Endothelial cell of umbilical vein (primary cell): ENCODE results near the gene TOLLIP. TPM values are rescaled to one million over a fixed set of nuclear protein-coding genes. Genes with fewer than 3 reads are reported as not detected.

Experiments used
- BruUV-seq: library from RNA; stranded (reverse); fragments of 400-500 nt; replicated peaks from 2 replicates; lab custom pipeline; 2021; lab: Mats Ljungman, UMichigan
- CTCF ChIA-PET: fragments of 300-600, 350-600 bp; sonication (Branson Sonifier 250); formaldehyde crosslinking; loops from one replicate; lab custom pipeline; 2021; ENCODE audit warnings: antibody characterized with exemption, inconsistent platforms; lab: Charles Lee
- POLR2A ChIA-PET: fragments of 300-600, 350-600 bp; sonication (Branson Sonifier 250); formaldehyde crosslinking; loops from one replicate; lab custom pipeline; 2021; ENCODE audit warnings: antibody characterized with exemption, inconsistent platforms; lab: Charles Lee
- DNase-seq: peaks from one replicate; pipeline ENCODE4 v3.0.0-alpha.2; 2011; ENCODE audit warnings: low read depth, low spot score
- FAIRE-seq: peaks from 2 replicates; lab custom pipeline; 2011; peaks lifted over from hg19 to GRCh38; lab: Jason Lieb, UNC
- H2AFZ ChIP-seq: 2 replicates; pipeline ENCODE4 v1.6.0; 2012; ENCODE audit warnings: low read depth, low read length, control low read depth, inconsistent platforms
- H3K27ac ChIP-seq: 2 replicates; pipeline ENCODE4 v1.5.1; 2011; ENCODE audit warnings: low read depth, mild to moderate bottlenecking, control low read depth, low read length, moderate library complexity; ENCODE audit not compliant: insufficient read depth
- H3K27me3 ChIP-seq, 2 experiments: 2 replicates each; pipeline versions ENCODE4 v1.6.0 to v1.6.1; 2011; ENCODE audit warnings: low read length in 2 of 2, mixed read lengths in 1 of 2; ENCODE audit not compliant: control insufficient read depth in 2 of 2, insufficient read depth in 2 of 2
- H3K36me3 ChIP-seq, 2 experiments: 2 replicates in 1 of 2; 3 replicates in 1 of 2; pipeline ENCODE4 v1.5.1; 2011; ENCODE audit warnings: low read length in 2 of 2, mild to moderate bottlenecking in 1 of 2, moderate library complexity in 1 of 2; ENCODE audit not compliant: control insufficient read depth in 2 of 2, insufficient read depth in 2 of 2; ENCODE audit errors: extremely low read depth in 1 of 2
- H3K4me1 ChIP-seq: 3 replicates; pipeline ENCODE4 v1.5.1; 2011; ENCODE audit warnings: mild to moderate bottlenecking, low read length; ENCODE audit not compliant: control insufficient read depth, insufficient read depth; ENCODE audit errors: extremely low read depth
- H3K4me2 ChIP-seq: 2 replicates; pipeline ENCODE4 v1.6.1; 2011; ENCODE audit warnings: low read length, control low read depth, mixed read lengths; ENCODE audit not compliant: insufficient read depth
- H3K4me3 ChIP-seq, 3 experiments: fragments of 200-600 bp in 1 of 3; sonication (generic), shearing (Covaris generic) in 1 of 3; replicated peaks in 1 of 3; 2 replicates each; pipeline ENCODE4 v1.5.1; 2011 to 2016; ENCODE audit warnings: control low read depth in 3 of 3, low read length in 3 of 3, mild to moderate bottlenecking in 2 of 3, inconsistent platforms in 1 of 3, low read depth in 1 of 3, moderate library complexity in 1 of 3; ENCODE audit not compliant: insufficient read depth in 1 of 3
- H3K79me2 ChIP-seq: 2 replicates; pipeline ENCODE4 v1.6.0; 2012; ENCODE audit warnings: low read length, inconsistent platforms; ENCODE audit not compliant: control insufficient read depth, insufficient read depth
- H3K9ac ChIP-seq: replicated peaks from 2 replicates; pipeline ENCODE3; 2011; ENCODE audit warnings: low read length, control low read depth; ENCODE audit not compliant: insufficient read depth; ENCODE audit errors: extremely low read depth
- H3K9me1 ChIP-seq: replicated peaks from 3 replicates; pipeline ENCODE4 v1.6.0; 2011; ENCODE audit warnings: mild to moderate bottlenecking, low read length; ENCODE audit not compliant: control insufficient read depth, insufficient read depth; ENCODE audit errors: extremely low read depth
- H3K9me3 ChIP-seq: replicated peaks from 2 replicates; pipeline ENCODE4 v1.5.1; 2012; ENCODE audit warnings: low read length, inconsistent platforms; ENCODE audit not compliant: control insufficient read depth, insufficient read depth
- H4K20me1 ChIP-seq: replicated peaks from 2 replicates; pipeline ENCODE3; 2011; ENCODE audit warnings: mild to moderate bottlenecking, low read length; ENCODE audit not compliant: control insufficient read depth, insufficient read depth; ENCODE audit errors: extremely low read depth
- EZH2 ChIP-seq: IDR thresholded peaks from 2 replicates; pipeline ENCODE4 v1.6.1; 2012; ENCODE audit warnings: borderline replicate concordance, low read depth, mild to moderate bottlenecking, moderate library complexity, low read length, inconsistent platforms; ENCODE audit not compliant: severe bottlenecking
- FOS ChIP-seq: IDR thresholded peaks from 2 replicates; pipeline ENCODE4 v1.6.1; 2011; ENCODE audit warnings: mild to moderate bottlenecking, low read length, moderate library complexity, borderline replicate concordance; ENCODE audit not compliant: insufficient read depth
- GATA2 ChIP-seq: IDR thresholded peaks from 2 replicates; pipeline ENCODE4 v1.7.0; 2011; ENCODE audit warnings: low read depth, mild to moderate bottlenecking, moderate library complexity, mixed read lengths, low read length; ENCODE audit not compliant: insufficient read length, insufficient read depth
- JUN ChIP-seq: IDR thresholded peaks from 2 replicates; pipeline ENCODE4 v1.6.1; 2011; ENCODE audit warnings: borderline replicate concordance, low read depth; ENCODE audit not compliant: insufficient read length, insufficient read depth
- MAX ChIP-seq: IDR thresholded peaks from 2 replicates; pipeline ENCODE4 v1.6.1; 2011; ENCODE audit not compliant: insufficient read depth, insufficient read length
- MYC ChIP-seq: IDR thresholded peaks from one replicate; pipeline ENCODE4 v1.6.1; 2011; ENCODE audit warnings: mild to moderate bottlenecking, low read depth, low read length
- POLR2A ChIP-seq: IDR thresholded peaks from 2 replicates; pipeline ENCODE4 v1.6.1; 2012; ENCODE audit warnings: low read depth, mild to moderate bottlenecking, control low read depth, low read length
- POLR2AphosphoS5 ChIP-seq: IDR thresholded peaks from 2 replicates; pipeline ENCODE4 v1.6.1; 2012; ENCODE audit warnings: low read depth, mild to moderate bottlenecking, control low read depth, low read length, moderate library complexity; ENCODE audit not compliant: insufficient read depth
- dilution Hi-C: fragments of 300-500 bp; cut with MboI; formaldehyde crosslinking; loops from one replicate; pipeline ENCODE4 v1.15.0; 2019; ENCODE audit warnings: low sequenced_read_pairs; ENCODE audit not compliant: extremely low pct_ligation_motif_present
- intact Hi-C: fragments of 100-400 bp; cut with micrococcal nuclease; formaldehyde crosslinking; loops from one replicate; pipeline ENCODE4 v1.10.0; 2022
- polyA plus RNA-seq, 4 experiments: library from polyadenylated mRNA; depleted of rRNA in 3 of 4; stranded (reverse) in 3 of 4; unstranded in 1 of 4; fragments of >200 nt; gene quantifications; 2 replicates each; pipeline versions ENCODE4 v1.2.1 to v1.2.3, GENCODE V29; 2011 to 2012; ENCODE audit warnings: missing spikeins in 1 of 4
- total RNA-seq: library from RNA; stranded (reverse); gene quantifications from 2 replicates; pipeline ENCODE4 v1.2.3, GENCODE V29; 2021
- TF ChIP-seq, protein P1 (sequence below), 2 donors: IDR thresholded peaks; 1 replicate in 1 of 2; 2 replicates in 1 of 2; pipeline ENCODE4 v1.5.1; 2011; ENCODE audit warnings: low read length in 2 of 2, mild to moderate bottlenecking in 2 of 2, moderate library complexity in 2 of 2, control low read depth in 1 of 2, inconsistent platforms in 1 of 2, low read depth in 1 of 2; ENCODE audit not compliant: insufficient read depth in 1 of 2; ENCODE audit errors: extremely low read depth in 1 of 2

Gene TOLLIP
- total and polyA plus RNA-seq, 2 donors (not counting 3 experiments of a cell fraction or from before 2014, with no cell fraction given), result 49.6 to 64.8 TPM

- dilution Hi-C loops (no loop called here), intact Hi-C loops (no loop called here)
- POLR2A ChIA-PET, result no interaction called here
- Histone ChIP-seq H3K79me2 (no peaks in the 10 kb centered on the region), H4K20me1 (no peaks in the 10 kb centered on the region), H3K4me1 (no peaks in the 10 kb centered on the region), H3K9me1 (no peaks in the 10 kb centered on the region), H3K36me3 (no peaks in the 10 kb centered on the region), H3K9me3 (no peaks in the 10 kb centered on the region), H3K27me3 (no peaks in the 10 kb centered on the region), H2AFZ (no peak overlapping the region), H3K27ac (no peak overlapping the region), H3K4me2 (no peak overlapping the region), H3K4me3 (no peak overlapping the region), H3K9ac (no peak overlapping the region)
- no peak for TF ChIP-seq MAX
- TF ChIP-seq MYC, result no peak
- TF ChIP-seq EZH2, result no peak
- TF ChIP-seq, protein P1, sequence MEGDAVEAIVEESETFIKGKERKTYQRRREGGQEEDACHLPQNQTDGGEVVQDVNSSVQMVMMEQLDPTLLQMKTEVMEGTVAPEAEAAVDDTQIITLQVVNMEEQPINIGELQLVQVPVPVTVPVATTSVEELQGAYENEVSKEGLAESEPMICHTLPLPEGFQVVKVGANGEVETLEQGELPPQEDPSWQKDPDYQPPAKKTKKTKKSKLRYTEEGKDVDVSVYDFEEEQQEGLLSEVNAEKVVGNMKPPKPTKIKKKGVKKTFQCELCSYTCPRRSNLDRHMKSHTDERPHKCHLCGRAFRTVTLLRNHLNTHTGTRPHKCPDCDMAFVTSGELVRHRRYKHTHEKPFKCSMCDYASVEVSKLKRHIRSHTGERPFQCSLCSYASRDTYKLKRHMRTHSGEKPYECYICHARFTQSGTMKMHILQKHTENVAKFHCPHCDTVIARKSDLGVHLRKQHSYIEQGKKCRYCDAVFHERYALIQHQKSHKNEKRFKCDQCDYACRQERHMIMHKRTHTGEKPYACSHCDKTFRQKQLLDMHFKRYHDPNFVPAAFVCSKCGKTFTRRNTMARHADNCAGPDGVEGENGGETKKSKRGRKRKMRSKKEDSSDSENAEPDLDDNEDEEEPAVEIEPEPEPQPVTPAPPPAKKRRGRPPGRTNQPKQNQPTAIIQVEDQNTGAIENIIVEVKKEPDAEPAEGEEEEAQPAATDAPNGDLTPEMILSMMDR (IDR thresholded peaks at IDR 0.05; ENCODE audit: extremely low read depth in 1 of 2, insufficient read depth in 1 of 2, low read depth in 1 of 2, low read length in 2 of 2), result no peak
- TF ChIP-seq POLR2AphosphoS5, result no peak
- no peak for TF ChIP-seq FOS
- no peak for TF ChIP-seq JUN
- TF ChIP-seq GATA2, result no peak
- TF ChIP-seq POLR2A, result no peak
- CTCF ChIA-PET, result no interaction called here
- DNase-seq, result no peak
- FAIRE-seq, result no peak
- no TSS peak for BruUV-seq
These were observed 44.1 kb upstream of the TOLLIP start for GRCh38 chr11:1353383-1354124.
